ENCODE measurements around the gene ADAMTS12. TPM values are rescaled to one million over a fixed set of nuclear protein-coding genes. Genes with fewer than 3 reads are reported as not detected.

ADAMTS12 gene
- polyA plus RNA-seq, 3 donors: not detected

GRCh38 chr5:33801292-33801691 is 90.5 kb downstream of the ADAMTS12 start:
- peaks cover 0 to 4% of the 10 kb centered on the region in 2 donors for H3K9me3 ChIP-seq (replicated peaks in 1 of 2; ENCODE audit: control insufficient read depth in 1 of 2, insufficient read depth in 1 of 2, low read length in 2 of 2)
- no peaks in the 10 kb centered on the region for H3K36me3 Mint-ChIP-seq
- TF ChIP-seq, protein P1, sequence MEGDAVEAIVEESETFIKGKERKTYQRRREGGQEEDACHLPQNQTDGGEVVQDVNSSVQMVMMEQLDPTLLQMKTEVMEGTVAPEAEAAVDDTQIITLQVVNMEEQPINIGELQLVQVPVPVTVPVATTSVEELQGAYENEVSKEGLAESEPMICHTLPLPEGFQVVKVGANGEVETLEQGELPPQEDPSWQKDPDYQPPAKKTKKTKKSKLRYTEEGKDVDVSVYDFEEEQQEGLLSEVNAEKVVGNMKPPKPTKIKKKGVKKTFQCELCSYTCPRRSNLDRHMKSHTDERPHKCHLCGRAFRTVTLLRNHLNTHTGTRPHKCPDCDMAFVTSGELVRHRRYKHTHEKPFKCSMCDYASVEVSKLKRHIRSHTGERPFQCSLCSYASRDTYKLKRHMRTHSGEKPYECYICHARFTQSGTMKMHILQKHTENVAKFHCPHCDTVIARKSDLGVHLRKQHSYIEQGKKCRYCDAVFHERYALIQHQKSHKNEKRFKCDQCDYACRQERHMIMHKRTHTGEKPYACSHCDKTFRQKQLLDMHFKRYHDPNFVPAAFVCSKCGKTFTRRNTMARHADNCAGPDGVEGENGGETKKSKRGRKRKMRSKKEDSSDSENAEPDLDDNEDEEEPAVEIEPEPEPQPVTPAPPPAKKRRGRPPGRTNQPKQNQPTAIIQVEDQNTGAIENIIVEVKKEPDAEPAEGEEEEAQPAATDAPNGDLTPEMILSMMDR (IDR thresholded peaks at IDR 0.05): no peak
- intact Hi-C loops (cut with micrococcal nuclease): no loop called here
- no peak overlapping the region for H3K4me2 ChIP-seq (replicated peaks; ENCODE audit: extremely low read depth, low read length, poor library complexity, severe bottlenecking)
- no peaks in the 10 kb centered on the region for H3K27me3 ChIP-seq (ENCODE audit: control insufficient read depth in 2 of 2, insufficient read depth in 2 of 2, low read length in 2 of 2)
- no peaks in the 10 kb centered on the region for H3K79me2 ChIP-seq (ENCODE audit: insufficient read depth, low read length)
- no peak overlapping the region for H3K27ac ChIP-seq (ENCODE audit: low read depth in 1 of 2, low read length in 2 of 2)
- no peaks in the 10 kb centered on the region for H4K20me1 ChIP-seq (ENCODE audit: insufficient read depth, low read length)
- H3K27me3 Mint-ChIP-seq (ENCODE audit: low read depth in 3 of 3): peaks cover 0 to 7% (median 3%) of the 10 kb centered on the region in 3 donors
- H3K4me3 Mint-ChIP-seq: no peak overlapping the region
- no peaks in the 10 kb centered on the region for H3K4me1 ChIP-seq (ENCODE audit: control insufficient read depth in 1 of 2, insufficient read depth in 2 of 2, low read length in 2 of 2)
- H3K4me3 ChIP-seq (replicated peaks in 1 of 3; ENCODE audit: low read depth in 2 of 3, low read length in 3 of 3): no peak overlapping the region
- H3K9me3 Mint-ChIP-seq: peaks cover 0 to 5% (median 2%) of the 10 kb centered on the region in 7 donors
- no peak overlapping the region for H2AFZ ChIP-seq (ENCODE audit: insufficient read depth, low read depth, low read length, poor library complexity, severe bottlenecking)
- no peaks in the 10 kb centered on the region for H3K4me1 Mint-ChIP-seq
- H3K9ac ChIP-seq (ENCODE audit: insufficient read depth, low read length, poor library complexity, severe bottlenecking): no peak overlapping the region
- no peak overlapping the region for H3K27ac Mint-ChIP-seq
- peak in 1 of 3 donors; percentile 13 for DNase-seq
- no peaks in the 10 kb centered on the region for H3K36me3 ChIP-seq (replicated peaks in 1 of 2; ENCODE audit: control insufficient read depth in 1 of 2, insufficient read depth in 2 of 2, low read length in 2 of 2)

- Mint-ChIP-seq H3K9me3 (peaks cover 0 to 5% (median 2%) of the 10 kb centered on the region in 7 donors), H3K27ac (no peak overlapping the region), H3K36me3 (no peaks in the 10 kb centered on the region), H3K4me1 (no peaks in the 10 kb centered on the region), H3K4me3 (no peak overlapping the region), H3K27me3 (ENCODE audit: low read depth in 3 of 3) (peaks cover 0 to 7% (median 2%) of the 10 kb centered on the region in 3 donors)
- intact Hi-C loops (cut with micrococcal nuclease): no loop called here
- DNase-seq: no peak
- TF ChIP-seq, protein P1 (IDR thresholded peaks at IDR 0.05): no peak
- Histone ChIP-seq H3K27me3 (ENCODE audit: control insufficient read depth in 2 of 2, insufficient read depth in 2 of 2, low read length in 2 of 2) (no peaks in the 10 kb centered on the region), H2AFZ (ENCODE audit: insufficient read depth, low read depth, low read length, poor library complexity, severe bottlenecking) (no peak overlapping the region), H3K79me2 (ENCODE audit: insufficient read depth, low read length) (no peaks in the 10 kb centered on the region), H3K4me3 (replicated peaks in 1 of 3; ENCODE audit: low read depth in 2 of 3, low read length in 3 of 3) (no peak overlapping the region), H3K4me2 (replicated peaks; ENCODE audit: extremely low read depth, low read length, poor library complexity, severe bottlenecking) (no peak overlapping the region), H4K20me1 (ENCODE audit: insufficient read depth, low read length) (no peaks in the 10 kb centered on the region), H3K9ac (ENCODE audit: insufficient read depth, low read length, poor library complexity, severe bottlenecking) (no peak overlapping the region), H3K27ac (ENCODE audit: low read depth in 1 of 2, low read length in 2 of 2) (no peak overlapping the region), H3K4me1 (ENCODE audit: control insufficient read depth in 1 of 2, insufficient read depth in 2 of 2, low read length in 2 of 2) (no peaks in the 10 kb centered on the region), H3K9me3 (replicated peaks in 1 of 2; ENCODE audit: control insufficient read depth in 1 of 2, insufficient read depth in 1 of 2, low read length in 2 of 2) (peaks cover 0 to 4% of the 10 kb centered on the region in 2 donors), H3K36me3 (replicated peaks in 1 of 2; ENCODE audit: control insufficient read depth in 1 of 2, insufficient read depth in 2 of 2, low read length in 2 of 2) (no peaks in the 10 kb centered on the region)
- 96% methylated on average over 4 of the region's 7 CpGs for WGBS (ENCODE audit: insufficient coverage)
Measured at GRCh38 chr5:33800241-33800950, 91.4 kb downstream of the ADAMTS12 start.

Data from CD14-positive monocyte (primary cell).